ENCODE data around the gene PRDM5. TPM values are rescaled to one million over a fixed set of nuclear protein-coding genes. Genes with fewer than 3 reads are reported as not detected.

Gene PRDM5
- polyA plus RNA-seq, 1 donor from 2014 or later: 1.6 TPM

- H4K20me1 ChIP-seq (ENCODE audit: insufficient read depth): no peaks in the 10 kb centered on the region
- TF ChIP-seq POLR2AphosphoS5 (IDR thresholded peaks at IDR 0.05) (no peak), MXI1 (conservative IDR thresholded peaks at IDR 0.05; ENCODE audit: poor library complexity, severe bottlenecking) (no peak), REST (IDR thresholded peaks at IDR 0.05; ENCODE audit: borderline replicate concordance) (no peak), EZH2 (IDR thresholded peaks at IDR 0.05; ENCODE audit: borderline replicate concordance, insufficient read depth, low read length, poor library complexity, severe bottlenecking) (no peak), RAD21 (conservative IDR thresholded peaks at IDR 0.05) (no peak), TAF1 (IDR thresholded peaks at IDR 0.05; ENCODE audit: low read depth) (no peak), EP300 (conservative IDR thresholded peaks at IDR 0.05; ENCODE audit: poor library complexity, severe bottlenecking) (no peak), SMC3 (conservative IDR thresholded peaks at IDR 0.05; ENCODE audit: poor library complexity) (no peak)
- TF ChIP-seq, protein P1, sequence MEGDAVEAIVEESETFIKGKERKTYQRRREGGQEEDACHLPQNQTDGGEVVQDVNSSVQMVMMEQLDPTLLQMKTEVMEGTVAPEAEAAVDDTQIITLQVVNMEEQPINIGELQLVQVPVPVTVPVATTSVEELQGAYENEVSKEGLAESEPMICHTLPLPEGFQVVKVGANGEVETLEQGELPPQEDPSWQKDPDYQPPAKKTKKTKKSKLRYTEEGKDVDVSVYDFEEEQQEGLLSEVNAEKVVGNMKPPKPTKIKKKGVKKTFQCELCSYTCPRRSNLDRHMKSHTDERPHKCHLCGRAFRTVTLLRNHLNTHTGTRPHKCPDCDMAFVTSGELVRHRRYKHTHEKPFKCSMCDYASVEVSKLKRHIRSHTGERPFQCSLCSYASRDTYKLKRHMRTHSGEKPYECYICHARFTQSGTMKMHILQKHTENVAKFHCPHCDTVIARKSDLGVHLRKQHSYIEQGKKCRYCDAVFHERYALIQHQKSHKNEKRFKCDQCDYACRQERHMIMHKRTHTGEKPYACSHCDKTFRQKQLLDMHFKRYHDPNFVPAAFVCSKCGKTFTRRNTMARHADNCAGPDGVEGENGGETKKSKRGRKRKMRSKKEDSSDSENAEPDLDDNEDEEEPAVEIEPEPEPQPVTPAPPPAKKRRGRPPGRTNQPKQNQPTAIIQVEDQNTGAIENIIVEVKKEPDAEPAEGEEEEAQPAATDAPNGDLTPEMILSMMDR (IDR thresholded peaks at IDR 0.05; ENCODE audit: poor library complexity, severe bottlenecking): no peak
Observed at GRCh38 chr4:120673696-120674095, 248.8 kb downstream of the PRDM5 start.

GRCh38 chr4:120672558-120673147 is 249.9 kb downstream of the PRDM5 start:
- Histone ChIP-seq H3K4me3 (ENCODE audit: low read length) (no peak overlapping the region), H3K36me3 (ENCODE audit: insufficient read depth, low read length) (no peaks in the 10 kb centered on the region), H3K79me2 (replicated peaks; ENCODE audit: insufficient read depth, low read length) (no peaks in the 10 kb centered on the region), H3K4me2 (ENCODE audit: low read length) (no peak overlapping the region), H3K9me2 (ENCODE audit: insufficient read depth, low read length) (no peaks in the 10 kb centered on the region), H3K27ac (ENCODE audit: low read length) (no peak overlapping the region), H2AFZ (ENCODE audit: low read depth, low read length) (no peak overlapping the region), H3K9me3 (ENCODE audit: low read length) (no peaks in the 10 kb centered on the region), H3F3A (ENCODE audit: insufficient read depth, low read length, poor library complexity, severe bottlenecking) (no peaks in the 10 kb centered on the region), H4K20me1 (ENCODE audit: insufficient read depth) (no peaks in the 10 kb centered on the region), H3K9ac (ENCODE audit: low read length) (no peak overlapping the region), H3K27me3 (ENCODE audit: insufficient read depth, low read depth, low read length) (no peaks in the 10 kb centered on the region)
- TF ChIP-seq MXI1 (conservative IDR thresholded peaks at IDR 0.05; ENCODE audit: poor library complexity, severe bottlenecking) (no peak), TAF1 (IDR thresholded peaks at IDR 0.05; ENCODE audit: low read depth) (no peak), RAD21 (conservative IDR thresholded peaks at IDR 0.05) (no peak), REST (IDR thresholded peaks at IDR 0.05; ENCODE audit: borderline replicate concordance) (no peak), POLR2AphosphoS5 (IDR thresholded peaks at IDR 0.05) (no peak), SMC3 (conservative IDR thresholded peaks at IDR 0.05; ENCODE audit: poor library complexity) (no peak), EP300 (conservative IDR thresholded peaks at IDR 0.05; ENCODE audit: poor library complexity, severe bottlenecking) (no peak), EZH2 (IDR thresholded peaks at IDR 0.05; ENCODE audit: borderline replicate concordance, insufficient read depth, low read length, poor library complexity, severe bottlenecking) (no peak)
- TF ChIP-seq, protein P1 (IDR thresholded peaks at IDR 0.05; ENCODE audit: poor library complexity, severe bottlenecking): no peak

More at GRCh38 chr4:120673696-120674095, 248.8 kb downstream of the PRDM5 start:
- H3K4me2 ChIP-seq (ENCODE audit: low read length): no peak overlapping the region
- no peak overlapping the region for H3K27ac ChIP-seq (ENCODE audit: low read length)
- H3K79me2 ChIP-seq (replicated peaks; ENCODE audit: insufficient read depth, low read length): no peaks in the 10 kb centered on the region
- no peaks in the 10 kb centered on the region for H3K27me3 ChIP-seq (ENCODE audit: insufficient read depth, low read depth, low read length)
- no peaks in the 10 kb centered on the region for H3K9me3 ChIP-seq (ENCODE audit: low read length)
- no peak overlapping the region for H2AFZ ChIP-seq (ENCODE audit: low read depth, low read length)
- no peaks in the 10 kb centered on the region for H3K36me3 ChIP-seq (ENCODE audit: insufficient read depth, low read length)
- no peak overlapping the region for H3K4me3 ChIP-seq (ENCODE audit: low read length)
- no peaks in the 10 kb centered on the region for H3F3A ChIP-seq (ENCODE audit: insufficient read depth, low read length, poor library complexity, severe bottlenecking)
- no peaks in the 10 kb centered on the region for H3K9me2 ChIP-seq (ENCODE audit: insufficient read depth, low read length)
- H3K9ac ChIP-seq (ENCODE audit: low read length): no peak overlapping the region
